Endothelial cell of umbilical vein (primary cell): ENCODE measurements around the gene PEAK3. TPM values are rescaled to one million over a fixed set of nuclear protein-coding genes. Genes with fewer than 3 reads are reported as not detected.

Experiments
- BruUV-seq: library from RNA; stranded (reverse); fragments of 400-500 nt; replicated peaks from 2 replicates; lab custom pipeline; 2021; lab: Mats Ljungman, UMichigan
- CTCF ChIA-PET: fragments of 300-600, 350-600 bp; sonication (Branson Sonifier 250); formaldehyde crosslinking; loops from one replicate; lab custom pipeline; 2021; ENCODE audit warnings: antibody characterized with exemption, inconsistent platforms; lab: Charles Lee
- POLR2A ChIA-PET: fragments of 300-600, 350-600 bp; sonication (Branson Sonifier 250); formaldehyde crosslinking; loops from one replicate; lab custom pipeline; 2021; ENCODE audit warnings: antibody characterized with exemption, inconsistent platforms; lab: Charles Lee
- DNase-seq: peaks from one replicate; pipeline ENCODE4 v3.0.0-alpha.2; 2011; ENCODE audit warnings: low read depth, low spot score
- FAIRE-seq: peaks from 2 replicates; lab custom pipeline; 2011; peaks lifted over from hg19 to GRCh38; lab: Jason Lieb, UNC
- H2AFZ ChIP-seq: 2 replicates; pipeline ENCODE4 v1.6.0; 2012; ENCODE audit warnings: low read depth, low read length, control low read depth, inconsistent platforms
- H3K27ac ChIP-seq: 2 replicates; pipeline ENCODE4 v1.5.1; 2011; ENCODE audit warnings: low read depth, mild to moderate bottlenecking, control low read depth, low read length, moderate library complexity; ENCODE audit not compliant: insufficient read depth
- H3K27me3 ChIP-seq, 2 experiments: 2 replicates each; pipeline versions ENCODE4 v1.6.0 to v1.6.1; 2011; ENCODE audit warnings: low read length in 2 of 2, mixed read lengths in 1 of 2; ENCODE audit not compliant: control insufficient read depth in 2 of 2, insufficient read depth in 2 of 2
- H3K36me3 ChIP-seq, 2 experiments: 2 replicates in 1 of 2; 3 replicates in 1 of 2; pipeline ENCODE4 v1.5.1; 2011; ENCODE audit warnings: low read length in 2 of 2, mild to moderate bottlenecking in 1 of 2, moderate library complexity in 1 of 2; ENCODE audit not compliant: control insufficient read depth in 2 of 2, insufficient read depth in 2 of 2; ENCODE audit errors: extremely low read depth in 1 of 2
- H3K4me1 ChIP-seq: 3 replicates; pipeline ENCODE4 v1.5.1; 2011; ENCODE audit warnings: mild to moderate bottlenecking, low read length; ENCODE audit not compliant: control insufficient read depth, insufficient read depth; ENCODE audit errors: extremely low read depth
- H3K4me2 ChIP-seq: 2 replicates; pipeline ENCODE4 v1.6.1; 2011; ENCODE audit warnings: low read length, control low read depth, mixed read lengths; ENCODE audit not compliant: insufficient read depth
- H3K4me3 ChIP-seq, 3 experiments: fragments of 200-600 bp in 1 of 3; sonication (generic), shearing (Covaris generic) in 1 of 3; replicated peaks in 1 of 3; 2 replicates each; pipeline ENCODE4 v1.5.1; 2011 to 2016; ENCODE audit warnings: control low read depth in 3 of 3, low read length in 3 of 3, mild to moderate bottlenecking in 2 of 3, inconsistent platforms in 1 of 3, low read depth in 1 of 3, moderate library complexity in 1 of 3; ENCODE audit not compliant: insufficient read depth in 1 of 3
- H3K79me2 ChIP-seq: 2 replicates; pipeline ENCODE4 v1.6.0; 2012; ENCODE audit warnings: low read length, inconsistent platforms; ENCODE audit not compliant: control insufficient read depth, insufficient read depth
- H3K9ac ChIP-seq: replicated peaks from 2 replicates; pipeline ENCODE3; 2011; ENCODE audit warnings: low read length, control low read depth; ENCODE audit not compliant: insufficient read depth; ENCODE audit errors: extremely low read depth
- H3K9me1 ChIP-seq: replicated peaks from 3 replicates; pipeline ENCODE4 v1.6.0; 2011; ENCODE audit warnings: mild to moderate bottlenecking, low read length; ENCODE audit not compliant: control insufficient read depth, insufficient read depth; ENCODE audit errors: extremely low read depth
- H3K9me3 ChIP-seq: replicated peaks from 2 replicates; pipeline ENCODE4 v1.5.1; 2012; ENCODE audit warnings: low read length, inconsistent platforms; ENCODE audit not compliant: control insufficient read depth, insufficient read depth
- H4K20me1 ChIP-seq: replicated peaks from 2 replicates; pipeline ENCODE3; 2011; ENCODE audit warnings: mild to moderate bottlenecking, low read length; ENCODE audit not compliant: control insufficient read depth, insufficient read depth; ENCODE audit errors: extremely low read depth
- EZH2 ChIP-seq: IDR thresholded peaks from 2 replicates; pipeline ENCODE4 v1.6.1; 2012; ENCODE audit warnings: borderline replicate concordance, low read depth, mild to moderate bottlenecking, moderate library complexity, low read length, inconsistent platforms; ENCODE audit not compliant: severe bottlenecking
- GATA2 ChIP-seq: IDR thresholded peaks from 2 replicates; pipeline ENCODE4 v1.7.0; 2011; ENCODE audit warnings: low read depth, mild to moderate bottlenecking, moderate library complexity, mixed read lengths, low read length; ENCODE audit not compliant: insufficient read length, insufficient read depth
- MYC ChIP-seq: IDR thresholded peaks from one replicate; pipeline ENCODE4 v1.6.1; 2011; ENCODE audit warnings: mild to moderate bottlenecking, low read depth, low read length
- dilution Hi-C: fragments of 300-500 bp; cut with MboI; formaldehyde crosslinking; loops from one replicate; pipeline ENCODE4 v1.15.0; 2019; ENCODE audit warnings: low sequenced_read_pairs; ENCODE audit not compliant: extremely low pct_ligation_motif_present
- intact Hi-C: fragments of 100-400 bp; cut with micrococcal nuclease; formaldehyde crosslinking; loops from one replicate; pipeline ENCODE4 v1.10.0; 2022
- polyA plus RNA-seq, 4 experiments: library from polyadenylated mRNA; depleted of rRNA in 3 of 4; stranded (reverse) in 3 of 4; unstranded in 1 of 4; fragments of >200 nt; gene quantifications; 2 replicates each; pipeline versions ENCODE4 v1.2.1 to v1.2.3, GENCODE V29; 2011 to 2012; ENCODE audit warnings: missing spikeins in 1 of 4
- total RNA-seq: library from RNA; stranded (reverse); gene quantifications from 2 replicates; pipeline ENCODE4 v1.2.3, GENCODE V29; 2021
- TF ChIP-seq, protein P1 (sequence below): IDR thresholded peaks from 2 replicates; pipeline ENCODE4 v1.6.1; 2011; ENCODE audit not compliant: insufficient read depth, insufficient read length
- TF ChIP-seq, protein P2 (sequence below), 2 donors: IDR thresholded peaks; 1 replicate in 1 of 2; 2 replicates in 1 of 2; pipeline ENCODE4 v1.5.1; 2011; ENCODE audit warnings: low read length in 2 of 2, mild to moderate bottlenecking in 2 of 2, moderate library complexity in 2 of 2, control low read depth in 1 of 2, inconsistent platforms in 1 of 2, low read depth in 1 of 2; ENCODE audit not compliant: insufficient read depth in 1 of 2; ENCODE audit errors: extremely low read depth in 1 of 2

The PEAK3 gene
- total and polyA plus RNA-seq, 2 donors (not counting 3 experiments of a cell fraction or from before 2014, with no cell fraction given): 0.03 TPM; not detected in 1

DNA sequence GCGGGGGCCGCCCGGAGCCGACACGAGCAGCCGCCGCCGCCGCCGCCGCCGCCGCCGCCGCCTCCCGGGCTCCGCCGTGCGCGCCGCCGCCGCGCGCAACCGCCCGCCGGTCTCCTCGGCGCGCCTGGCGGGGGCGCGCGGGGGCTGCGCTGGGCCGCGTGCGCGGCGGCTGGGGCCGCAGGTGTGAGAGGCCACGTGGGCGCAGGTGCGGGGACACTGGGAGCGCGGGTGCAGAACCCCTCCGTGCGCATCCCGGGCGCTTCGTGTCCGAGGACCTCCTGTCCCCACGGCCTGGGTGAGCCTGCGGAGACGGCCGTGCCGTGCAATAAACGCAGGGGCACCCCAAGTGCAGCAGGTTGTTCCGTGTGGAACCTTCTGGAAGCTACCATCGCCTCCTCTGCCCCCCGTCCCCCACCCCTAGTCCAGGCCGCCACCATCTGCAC is 26.2 kb upstream of the PEAK3 start, which contains the start of gene LINGO3:
TSS of gene LINGO3 (minus strand) at position 41 of the 443 bp plus-strand sequence. CDS start 16,378 bp downstream, outside the sequence.
- intact Hi-C loops: no loop called here
- Histone ChIP-seq H3K9me1 (no peaks in the 10 kb centered on the region), H3K27ac (no peak within 1 kb of the TSS), H3K4me2 (no peak within 1 kb of the TSS), H3K27me3 (peaks cover 10 to 22% of the 10 kb centered on the region in 2 experiments), H2AFZ (no peak within 1 kb of the TSS), H3K36me3 (no peaks in the 10 kb centered on the region), H3K4me3 (no peak within 1 kb of the TSS), H3K4me1 (no peaks in the 10 kb centered on the region), H4K20me1 (no peaks in the 10 kb centered on the region), H3K79me2 (no peaks in the 10 kb centered on the region), H3K9ac (no peak within 1 kb of the TSS), H3K9me3 (no peaks in the 10 kb centered on the region)
- FAIRE-seq: no peak
- BruUV-seq: no TSS peak
- TF ChIP-seq, protein P1, sequence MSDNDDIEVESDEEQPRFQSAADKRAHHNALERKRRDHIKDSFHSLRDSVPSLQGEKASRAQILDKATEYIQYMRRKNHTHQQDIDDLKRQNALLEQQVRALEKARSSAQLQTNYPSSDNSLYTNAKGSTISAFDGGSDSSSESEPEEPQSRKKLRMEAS: no peak
- TF ChIP-seq MYC: no peak
- TF ChIP-seq, protein P2, sequence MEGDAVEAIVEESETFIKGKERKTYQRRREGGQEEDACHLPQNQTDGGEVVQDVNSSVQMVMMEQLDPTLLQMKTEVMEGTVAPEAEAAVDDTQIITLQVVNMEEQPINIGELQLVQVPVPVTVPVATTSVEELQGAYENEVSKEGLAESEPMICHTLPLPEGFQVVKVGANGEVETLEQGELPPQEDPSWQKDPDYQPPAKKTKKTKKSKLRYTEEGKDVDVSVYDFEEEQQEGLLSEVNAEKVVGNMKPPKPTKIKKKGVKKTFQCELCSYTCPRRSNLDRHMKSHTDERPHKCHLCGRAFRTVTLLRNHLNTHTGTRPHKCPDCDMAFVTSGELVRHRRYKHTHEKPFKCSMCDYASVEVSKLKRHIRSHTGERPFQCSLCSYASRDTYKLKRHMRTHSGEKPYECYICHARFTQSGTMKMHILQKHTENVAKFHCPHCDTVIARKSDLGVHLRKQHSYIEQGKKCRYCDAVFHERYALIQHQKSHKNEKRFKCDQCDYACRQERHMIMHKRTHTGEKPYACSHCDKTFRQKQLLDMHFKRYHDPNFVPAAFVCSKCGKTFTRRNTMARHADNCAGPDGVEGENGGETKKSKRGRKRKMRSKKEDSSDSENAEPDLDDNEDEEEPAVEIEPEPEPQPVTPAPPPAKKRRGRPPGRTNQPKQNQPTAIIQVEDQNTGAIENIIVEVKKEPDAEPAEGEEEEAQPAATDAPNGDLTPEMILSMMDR (IDR thresholded peaks at IDR 0.05; ENCODE audit: extremely low read depth in 1 of 2, insufficient read depth in 1 of 2, low read depth in 1 of 2, low read length in 2 of 2): no peak
- TF ChIP-seq EZH2: peak; percentile 69
- no peak for TF ChIP-seq GATA2
- CTCF ChIA-PET: no interaction called here
- dilution Hi-C loops: no loop called here
- no peak for DNase-seq
- POLR2A ChIA-PET: no interaction called here
